Stimulated activated CD8-positive, alpha-beta memory T cell treated with anti-CD3 and anti-CD28 coated beads, Interleukin-12 subunit alpha, Interleukin-12 subunit beta, amount 100 ng/mL, for 24 hours (primary cell): ENCODE results near the gene MICAL2.

Experiments used
- DNase-seq: peaks from one replicate; pipeline ENCODE4 v3.0.0-alpha.2; 2020; ENCODE audit errors: extremely low read depth

MICAL2 gene

DNA sequence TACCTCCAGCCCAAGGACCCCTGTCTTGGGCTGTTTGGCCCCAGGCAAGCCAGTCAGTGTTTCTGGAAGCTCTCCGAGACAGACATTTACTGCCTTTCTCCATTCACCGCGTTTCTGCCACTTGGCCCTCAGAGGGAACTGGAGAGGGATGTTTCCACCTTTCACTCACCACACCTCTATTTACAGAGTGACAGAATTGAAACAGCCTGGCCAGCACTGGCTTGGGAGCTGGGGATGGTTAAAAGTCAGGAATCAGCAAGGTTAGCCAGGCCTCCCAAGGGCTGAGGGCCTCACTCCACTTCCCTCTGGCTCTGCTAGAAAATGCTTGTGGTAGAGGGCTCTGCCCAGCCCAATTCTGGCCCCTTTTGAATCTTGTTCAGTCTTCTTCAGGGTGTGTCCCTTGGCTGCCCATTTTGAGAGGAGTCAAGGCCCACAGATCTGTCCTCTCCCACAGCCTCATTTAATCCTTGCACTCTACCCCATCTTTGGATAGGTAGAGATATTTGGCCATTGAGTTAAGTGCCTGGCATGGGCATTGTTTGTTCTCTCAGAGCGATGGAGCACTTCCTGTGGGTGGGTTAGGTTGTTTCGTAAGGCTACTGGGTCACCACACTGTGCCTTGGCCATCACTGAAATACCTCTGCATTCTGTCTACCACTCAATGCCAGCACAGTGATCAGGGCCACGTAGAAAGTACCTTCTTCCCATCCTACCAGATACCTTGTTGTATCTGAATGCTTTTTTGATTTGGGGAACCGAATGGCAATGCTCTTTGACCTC is 119.2 kb downstream of the MICAL2 start:
- DNase-seq: no peak

DNA sequence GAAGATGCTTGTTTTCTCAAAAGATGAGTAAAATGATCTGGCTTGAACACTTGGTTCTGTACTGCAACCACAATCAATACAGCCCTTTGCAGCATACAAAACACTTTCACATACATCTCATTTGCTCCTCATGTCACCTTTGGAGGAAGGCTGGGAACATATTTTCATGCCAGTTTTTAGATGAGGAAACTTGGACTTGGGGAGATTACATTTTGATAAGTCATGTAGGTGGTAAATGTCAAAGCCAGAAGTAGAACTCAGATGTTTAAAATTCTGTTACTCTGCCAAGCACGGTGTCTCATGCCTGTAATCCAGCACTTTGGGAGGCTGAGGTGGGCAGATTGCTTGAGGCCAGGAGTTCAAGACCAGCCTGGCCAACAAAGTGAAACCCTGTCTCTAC is 121.8 kb downstream of the MICAL2 start:
- DNase-seq: no peak

DNA sequence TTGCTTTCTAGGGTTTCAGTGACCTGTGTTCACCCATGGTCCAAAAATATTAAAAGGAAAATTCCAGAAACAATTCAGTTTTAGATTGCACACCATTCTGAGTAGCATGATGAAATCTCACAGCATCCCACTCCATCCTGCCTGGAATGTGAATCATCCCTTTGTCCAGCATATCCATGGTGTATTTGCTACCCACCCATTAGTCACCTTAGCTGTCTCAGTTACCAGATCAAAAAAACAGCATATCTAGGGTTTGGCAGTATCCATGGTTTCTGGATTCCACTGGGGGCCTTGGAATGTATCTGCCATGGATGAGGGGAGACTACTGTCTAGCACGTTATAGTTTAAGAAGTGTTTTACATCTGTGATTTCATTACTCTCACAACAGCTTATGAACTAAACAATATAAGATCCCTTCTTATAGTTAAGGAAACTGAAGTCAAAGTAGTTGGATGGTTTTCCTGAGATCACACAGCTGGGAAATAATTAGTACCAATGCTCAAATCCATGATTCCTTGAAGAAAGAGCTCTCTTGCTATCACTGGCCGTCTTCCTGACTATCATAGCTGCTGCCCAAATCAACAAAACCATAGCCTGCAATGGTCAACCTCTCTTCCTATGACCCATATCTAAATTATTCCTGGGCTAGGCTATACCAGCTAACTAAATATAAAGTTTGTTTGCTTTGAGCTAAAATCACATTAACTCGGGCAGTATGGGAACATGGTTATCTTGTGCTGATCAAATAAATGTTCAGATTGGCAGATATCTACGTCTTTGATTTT is 122.6 kb downstream of the MICAL2 start:
- no peak for DNase-seq

DNA sequence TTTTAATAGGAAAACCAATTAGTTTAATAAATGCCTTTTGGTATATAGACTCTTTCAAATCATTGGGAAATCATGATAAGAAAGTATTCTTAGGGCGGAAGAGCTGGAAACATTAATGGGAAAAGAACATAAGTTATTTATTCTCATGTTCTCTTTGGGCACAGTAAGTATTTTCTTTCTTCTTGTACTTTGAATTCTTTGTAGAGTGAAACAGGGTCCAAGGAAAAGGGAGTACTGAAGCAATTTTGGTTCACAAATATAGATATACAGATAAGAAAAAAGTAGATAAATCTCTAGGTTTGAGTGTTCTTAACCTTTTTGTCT is 123.2 kb downstream of the MICAL2 start:
- no peak for DNase-seq

DNA sequence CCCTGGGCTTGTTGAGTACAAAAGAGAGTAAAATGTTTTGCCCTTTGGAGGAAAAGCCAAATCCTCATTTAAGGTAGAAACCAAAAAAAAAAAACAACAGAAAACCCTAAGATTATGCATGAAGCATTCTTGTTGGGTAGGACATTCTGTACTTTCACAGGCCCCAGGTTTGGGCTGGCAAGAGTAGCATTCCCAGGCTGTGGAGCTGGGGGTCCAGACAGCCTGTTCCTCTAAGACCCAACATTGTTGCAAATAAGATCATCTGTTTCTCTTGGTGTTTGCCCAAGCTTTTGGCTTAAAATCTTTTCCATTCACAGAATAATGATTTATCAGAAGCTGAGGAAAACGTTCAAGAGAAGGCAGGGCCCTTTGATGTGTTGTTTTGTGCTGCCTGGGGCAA is 123.8 kb downstream of the MICAL2 start:
- DNase-seq: no peak

DNA sequence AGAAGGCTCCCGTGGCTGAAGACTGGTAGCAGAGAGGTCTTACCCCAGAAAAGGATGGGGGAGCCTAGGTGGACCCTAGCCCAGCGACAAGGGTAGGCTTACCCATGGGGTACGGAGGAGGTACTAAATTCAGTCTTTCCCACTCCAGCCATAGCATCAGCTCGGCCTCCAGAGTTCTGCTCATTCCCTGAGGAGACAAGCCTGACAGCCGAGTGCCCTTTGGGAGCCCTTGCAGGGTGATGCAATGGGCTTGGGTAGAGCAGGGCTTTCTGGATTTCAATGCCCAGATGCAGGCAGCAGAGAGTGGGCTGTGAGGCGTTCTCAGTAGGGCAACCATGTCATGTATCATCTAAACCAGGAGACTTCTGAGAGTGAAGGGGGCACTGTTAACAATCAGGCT is 124.7 kb downstream of the MICAL2 start:
- DNase-seq: no peak

DNA sequence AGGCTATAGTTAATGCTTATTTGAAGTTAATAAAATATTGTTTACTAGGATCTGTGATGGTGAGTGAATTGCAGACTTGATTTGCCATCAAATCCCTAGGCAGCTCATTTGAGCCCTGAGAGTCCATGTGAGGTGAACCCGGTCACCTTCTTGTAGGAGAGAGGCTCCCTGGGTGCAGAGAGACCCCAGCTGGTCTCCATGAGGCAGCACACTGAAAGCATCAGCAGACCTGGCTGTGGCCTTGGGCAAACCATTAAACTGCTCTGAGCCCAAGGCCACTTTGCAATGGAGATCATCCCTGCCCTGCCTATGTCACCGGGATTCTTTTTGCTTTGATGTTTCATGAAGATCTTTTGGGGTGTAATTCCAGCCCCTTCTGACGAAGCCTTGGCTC is 125.2 kb downstream of the MICAL2 start:
- DNase-seq: no peak

DNA sequence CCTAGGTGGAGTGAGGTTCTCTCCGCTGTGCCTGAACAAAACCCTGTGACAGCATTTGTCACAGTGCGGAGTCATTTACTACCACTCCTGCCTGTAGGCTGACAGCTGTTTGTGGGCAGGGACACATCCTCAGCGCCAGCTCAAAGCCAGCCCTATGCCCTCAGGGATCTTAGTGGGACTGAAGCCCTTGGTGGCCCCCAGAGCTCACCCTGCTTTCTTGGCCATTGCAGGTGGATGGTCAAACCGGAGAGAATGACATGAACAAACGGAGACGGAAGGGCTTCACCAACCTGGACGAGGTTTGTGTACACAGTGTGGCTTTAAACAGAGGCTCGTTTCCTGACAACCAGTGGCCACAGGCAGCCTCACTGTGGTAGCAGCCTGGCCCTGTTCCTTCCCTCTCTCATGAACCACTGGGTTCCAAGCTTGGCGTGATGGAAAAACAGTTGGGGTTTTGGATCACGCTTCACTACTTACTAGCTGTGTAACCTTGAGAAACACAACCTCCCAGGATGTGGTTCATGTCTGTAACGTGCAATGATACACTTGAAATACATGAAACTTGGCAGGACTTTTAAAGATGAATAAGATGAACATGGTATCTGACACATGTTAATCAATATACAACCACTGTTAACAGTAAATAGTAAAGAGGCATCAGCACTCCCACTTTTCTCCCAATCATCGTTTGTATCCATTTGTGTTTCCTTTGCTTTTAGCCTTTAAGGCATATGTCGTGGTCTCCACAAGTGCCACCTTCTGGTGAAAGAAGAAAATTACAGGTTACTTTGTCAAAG is 125.8 kb downstream of the MICAL2 start:
- no peak for DNase-seq

DNA sequence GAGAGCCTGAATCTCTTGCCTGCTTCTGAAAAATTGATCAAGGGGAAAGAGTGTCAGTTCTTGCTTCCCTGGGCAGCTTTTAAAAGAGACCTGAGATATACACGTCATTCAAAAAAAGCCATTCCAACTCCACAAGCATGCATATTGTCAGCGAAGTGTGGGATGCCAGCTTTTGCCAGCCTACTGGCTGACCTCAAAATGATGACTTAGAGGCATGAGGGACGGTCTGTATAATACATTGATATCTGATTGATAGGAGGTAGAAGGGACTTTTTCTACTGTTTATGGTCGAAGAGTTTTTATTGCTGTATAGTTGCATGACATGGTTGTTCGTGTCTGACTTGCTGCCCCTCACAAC is 126.3 kb downstream of the MICAL2 start:
- DNase-seq: no peak

DNA sequence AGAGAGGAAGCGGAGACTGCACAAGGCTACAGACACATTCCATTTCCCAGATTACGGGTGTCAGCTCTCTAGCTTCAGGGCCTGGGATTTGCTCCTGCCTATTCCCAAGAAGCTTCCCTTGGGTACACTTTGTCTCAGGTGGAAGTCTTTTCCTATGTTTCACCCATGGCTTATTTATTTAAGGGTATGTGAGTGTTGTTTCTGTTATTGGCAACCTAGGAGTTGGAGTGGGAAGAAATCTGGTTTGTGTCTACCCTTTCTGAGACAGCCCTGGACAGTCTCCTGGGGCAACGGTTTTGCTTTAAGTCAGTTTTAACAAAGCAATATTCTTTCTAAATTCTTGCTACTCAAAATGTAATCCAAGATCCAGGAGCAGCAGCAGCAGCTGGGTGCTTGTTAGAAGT is 127.0 kb downstream of the MICAL2 start:
- DNase-seq: no peak

DNA sequence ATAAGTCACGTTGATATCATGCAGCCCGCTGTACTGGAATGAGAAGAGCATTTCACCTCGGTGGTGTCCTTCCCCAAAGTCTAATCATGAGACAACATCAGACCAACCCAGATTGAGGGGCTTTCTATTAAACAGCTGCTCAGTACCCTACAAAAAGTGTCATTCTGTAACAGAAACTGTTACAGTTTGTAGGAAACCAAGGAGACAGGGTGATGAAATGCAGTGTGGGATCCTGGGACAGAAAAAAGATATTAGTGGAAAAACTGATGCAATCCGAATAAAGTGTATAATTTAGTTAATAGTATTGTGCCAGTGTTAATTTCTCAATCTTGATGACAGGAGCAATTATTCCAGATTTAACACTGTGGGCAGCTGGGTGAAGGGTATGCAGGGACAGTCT is 128.0 kb downstream of the MICAL2 start:
- no peak for DNase-seq

DNA sequence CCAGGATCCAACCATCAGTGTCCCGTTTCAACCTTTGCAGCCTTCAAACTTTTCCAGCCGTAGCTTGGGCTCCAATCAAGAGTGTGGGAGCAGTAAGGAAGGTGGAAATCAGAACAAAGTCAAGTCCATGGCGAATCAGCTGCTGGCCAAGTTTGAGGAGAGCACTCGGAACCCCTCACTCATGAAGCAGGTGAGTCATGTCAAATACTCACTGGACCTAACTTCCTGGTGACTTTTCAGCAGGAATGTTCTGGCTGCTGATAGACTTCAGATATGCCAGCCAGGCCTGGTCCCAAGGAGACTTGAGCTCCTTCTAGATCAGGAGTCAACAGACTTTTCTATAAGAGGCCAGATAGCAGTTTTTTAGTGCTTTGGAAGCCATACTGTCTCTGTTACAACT is 129.0 kb downstream of the MICAL2 start:
- DNase-seq: no peak

DNA sequence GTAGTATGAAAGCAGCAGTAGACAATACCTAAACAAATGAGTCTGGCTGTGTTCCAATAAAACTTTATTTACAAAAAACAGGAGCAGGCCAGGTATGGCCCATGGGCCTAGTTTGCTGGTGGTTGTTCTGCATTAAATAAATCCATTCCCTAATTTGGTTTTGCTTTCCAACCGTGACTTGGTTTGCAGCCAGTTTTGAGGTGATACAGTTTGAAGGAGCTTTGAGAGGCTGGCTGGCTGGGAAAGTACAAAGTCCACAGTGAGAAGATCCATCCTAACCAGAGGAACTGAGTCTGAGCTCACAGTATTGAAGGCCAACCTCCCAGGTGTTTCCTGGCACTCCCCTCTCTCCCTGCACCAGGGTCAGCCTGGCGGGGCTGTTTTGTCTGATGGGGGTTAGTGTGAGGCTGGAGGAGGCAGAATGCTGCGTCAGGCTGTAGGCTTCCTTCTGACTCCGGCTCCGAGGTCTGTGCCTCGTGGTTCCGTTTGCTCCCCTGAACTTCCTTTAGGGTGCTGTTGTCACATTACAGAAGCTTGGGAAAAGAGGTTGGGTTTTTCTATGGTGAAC is 129.5 kb downstream of the MICAL2 start:
- no peak for DNase-seq

DNA sequence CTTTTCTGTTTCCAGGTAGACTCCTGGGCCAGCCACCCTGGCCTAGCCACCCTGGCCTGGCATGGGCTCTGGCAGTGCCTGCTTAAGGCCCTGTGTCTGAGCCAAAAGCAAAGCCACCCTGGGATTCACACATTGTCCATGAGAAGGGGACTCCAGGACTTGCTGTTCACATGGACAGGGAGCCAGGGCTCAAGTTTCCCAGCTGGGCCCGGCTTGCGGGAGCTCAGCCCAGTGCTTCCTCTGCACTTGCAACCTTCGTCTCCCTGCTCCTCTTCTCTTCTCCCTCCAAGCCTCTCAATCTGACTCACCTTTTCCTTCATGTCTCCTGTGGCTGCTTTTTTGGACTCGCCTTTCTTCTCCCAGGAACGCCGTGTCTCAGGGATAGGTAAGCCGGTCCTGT is 130.3 kb downstream of the MICAL2 start:
- DNase-seq: no peak

DNA sequence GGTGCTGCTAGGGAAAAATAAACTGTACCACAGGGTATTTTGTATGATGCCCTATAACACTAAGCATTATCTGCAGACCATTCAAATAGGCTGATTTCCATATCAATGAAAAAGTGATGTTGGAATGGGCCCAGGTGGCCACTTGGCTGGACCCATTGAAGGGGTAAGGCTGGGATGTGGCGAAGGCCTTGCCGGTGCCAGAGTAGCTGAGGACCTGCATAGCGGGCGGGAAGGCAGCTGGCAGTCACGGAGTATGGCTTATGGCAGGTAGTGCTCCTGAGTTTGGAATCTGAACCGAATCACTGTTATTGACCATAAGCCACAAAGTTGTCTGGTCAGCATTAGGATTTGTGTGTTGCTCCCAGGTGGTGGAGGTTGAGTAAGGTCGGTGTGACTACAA is 131.0 kb downstream of the MICAL2 start:
- no peak for DNase-seq

DNA sequence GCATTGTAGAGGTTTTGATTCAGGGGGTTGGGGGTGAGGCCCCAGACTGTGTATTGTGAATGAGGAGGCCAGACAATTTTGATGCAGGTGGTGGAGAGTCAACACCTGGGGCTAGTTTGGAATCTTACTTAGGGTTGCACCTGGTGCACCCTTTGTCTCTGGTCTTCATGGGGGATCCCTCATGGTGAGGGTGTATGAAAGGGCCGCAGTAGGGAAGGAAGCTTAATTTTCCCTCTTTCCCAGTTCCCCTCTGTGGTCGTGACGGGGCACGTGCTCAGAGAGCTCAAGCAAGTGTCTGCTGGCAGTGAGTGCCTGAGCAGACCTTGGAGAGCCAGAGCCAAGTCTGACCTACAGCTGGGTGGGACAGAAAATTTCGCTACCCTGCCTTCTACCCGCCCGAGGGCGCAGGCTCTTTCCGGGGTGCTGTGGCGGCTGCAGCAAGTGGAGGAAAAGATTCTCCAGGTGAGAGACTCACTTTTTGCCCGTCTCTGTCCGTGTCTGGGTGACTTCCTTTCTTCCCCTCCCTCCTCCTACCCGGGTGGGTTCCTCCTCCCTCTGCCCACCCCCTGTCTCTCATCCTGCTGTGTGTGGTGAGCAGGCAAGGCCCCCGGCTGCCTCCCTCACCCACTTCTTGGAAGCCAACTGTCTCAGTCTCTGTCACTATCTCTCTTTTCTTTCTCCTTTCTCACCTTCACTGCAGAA is 131.7 kb downstream of the MICAL2 start:
- no peak for DNase-seq

DNA sequence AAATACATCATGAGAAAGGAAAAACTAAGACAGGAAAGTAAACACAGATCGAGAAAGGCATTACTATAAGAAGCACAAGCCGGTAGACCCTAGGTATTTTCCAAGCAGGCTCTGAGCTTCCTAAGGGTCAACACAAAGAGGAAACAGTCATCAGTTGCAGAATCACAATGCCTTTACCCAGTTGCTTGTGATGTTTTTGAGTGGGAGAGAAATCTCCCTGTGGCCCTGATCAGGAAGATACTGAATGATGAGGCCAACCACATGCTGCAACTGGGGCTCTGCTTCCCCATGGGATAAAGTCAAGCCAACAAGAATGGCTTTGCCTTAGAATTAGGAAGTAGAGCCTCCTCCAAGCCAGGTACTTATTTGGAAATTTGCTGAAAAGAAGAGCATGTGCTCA is 132.6 kb downstream of the MICAL2 start:
- DNase-seq: no peak

DNA sequence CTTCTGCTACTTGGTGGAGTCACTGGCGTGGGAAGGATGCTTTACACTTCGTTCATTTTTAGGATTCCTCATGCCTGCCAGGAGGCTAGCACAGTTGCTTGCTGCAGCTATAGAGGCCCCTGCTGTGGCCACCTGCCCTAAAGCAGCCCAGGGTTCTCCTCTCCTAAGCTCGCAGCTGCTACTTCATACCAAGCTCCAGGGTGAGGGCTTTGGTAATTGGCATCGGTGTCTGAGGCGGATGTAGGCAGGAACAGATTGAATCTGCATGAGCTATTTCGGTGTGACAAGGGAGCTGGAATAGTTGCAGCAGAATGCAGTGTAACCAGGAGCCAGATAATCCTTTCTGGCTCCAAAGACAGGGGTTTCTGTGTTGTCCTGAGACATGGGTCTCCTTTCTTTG is 133.1 kb downstream of the MICAL2 start:
- DNase-seq: no peak

DNA sequence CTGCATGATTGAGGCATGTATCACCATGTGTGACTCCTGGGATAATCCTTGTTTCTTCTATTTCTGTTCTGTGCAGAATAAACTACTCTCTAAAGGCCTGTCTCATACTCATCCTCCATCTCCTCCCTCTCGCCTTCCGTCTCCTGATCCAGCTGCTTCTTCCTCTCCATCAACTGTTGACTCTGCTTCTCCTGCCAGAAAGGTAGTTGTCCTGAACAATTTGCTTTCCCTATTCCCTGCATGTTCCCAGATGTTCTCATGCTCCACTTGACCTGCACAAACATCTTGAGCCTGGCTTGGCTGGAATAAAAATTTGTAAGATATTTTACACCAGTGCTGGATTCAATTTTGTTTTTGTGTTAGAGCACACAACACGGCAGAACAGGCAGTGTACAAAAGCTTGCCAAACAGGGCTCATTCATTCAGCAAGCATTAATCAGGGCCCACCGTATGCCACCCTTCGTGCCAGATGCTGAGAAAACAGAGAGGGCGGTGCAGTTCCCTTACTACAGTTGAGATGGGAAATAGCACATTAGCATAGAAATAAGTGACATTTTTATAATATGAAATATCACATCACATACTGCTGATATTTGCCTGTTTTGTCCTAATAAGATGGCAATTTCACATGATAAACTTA is 133.6 kb downstream of the MICAL2 start:
- no peak for DNase-seq

DNA sequence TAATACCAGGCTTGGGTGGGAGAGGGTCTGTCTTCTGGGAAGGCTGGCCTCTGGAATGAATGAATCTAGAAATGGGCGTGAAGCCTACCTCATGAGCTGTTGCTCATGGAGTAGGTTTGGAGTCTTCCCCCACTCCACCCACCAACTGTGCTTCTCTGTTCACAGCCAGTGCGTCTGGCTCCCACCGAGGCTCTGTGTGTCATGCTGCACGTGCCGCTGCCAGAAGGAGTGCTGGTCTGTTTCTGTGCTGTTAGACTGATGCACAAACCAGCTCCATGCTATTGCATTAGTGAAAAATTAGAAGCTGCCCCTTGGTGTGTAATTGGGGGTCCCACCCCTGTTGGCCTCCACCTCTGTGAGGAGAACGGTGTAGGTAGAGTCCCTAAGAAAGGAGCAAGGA is 134.7 kb downstream of the MICAL2 start:
- DNase-seq: no peak

DNA sequence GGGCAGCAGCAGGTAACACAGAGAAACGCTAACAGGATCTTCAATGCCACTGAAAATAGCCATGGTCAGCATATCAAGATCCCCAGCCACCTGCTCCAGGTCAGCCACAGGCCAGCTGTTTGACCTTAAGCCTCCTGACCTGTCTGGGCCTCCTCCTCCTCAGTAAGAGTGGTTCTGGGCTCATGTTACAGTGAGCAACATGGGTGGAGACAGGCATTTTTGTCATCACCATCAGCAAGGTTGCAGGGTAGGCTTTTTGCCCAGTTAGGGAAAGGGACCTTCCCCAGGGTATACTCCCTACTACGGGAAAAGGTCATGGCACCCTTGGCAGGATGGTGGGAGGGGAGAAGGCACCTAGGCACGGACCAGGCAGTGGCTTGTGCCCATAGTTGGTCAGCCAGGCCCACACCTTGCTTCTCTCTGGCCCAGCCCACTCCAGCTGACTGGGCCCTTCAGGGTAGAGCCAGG is 135.2 kb downstream of the MICAL2 start:
- DNase-seq: no peak
